GM18499 (cell line): ENCODE results near the gene MYO3B.
"Not testable (repeated sequence)": the region's sequence is repeated elsewhere in the genome, so short reads cannot be mapped to it uniquely, and the experiment has no call there.

Experiments used
- ATAC-seq: cut with Tn5 transposase; IDR thresholded peaks from one replicate; pipeline ENCODE4 v1.9.1; 2021; ENCODE audit warnings: moderate number of reproducible peaks; ENCODE audit not compliant: insufficient read depth, unreplicated experiment

MYO3B gene

DNA sequence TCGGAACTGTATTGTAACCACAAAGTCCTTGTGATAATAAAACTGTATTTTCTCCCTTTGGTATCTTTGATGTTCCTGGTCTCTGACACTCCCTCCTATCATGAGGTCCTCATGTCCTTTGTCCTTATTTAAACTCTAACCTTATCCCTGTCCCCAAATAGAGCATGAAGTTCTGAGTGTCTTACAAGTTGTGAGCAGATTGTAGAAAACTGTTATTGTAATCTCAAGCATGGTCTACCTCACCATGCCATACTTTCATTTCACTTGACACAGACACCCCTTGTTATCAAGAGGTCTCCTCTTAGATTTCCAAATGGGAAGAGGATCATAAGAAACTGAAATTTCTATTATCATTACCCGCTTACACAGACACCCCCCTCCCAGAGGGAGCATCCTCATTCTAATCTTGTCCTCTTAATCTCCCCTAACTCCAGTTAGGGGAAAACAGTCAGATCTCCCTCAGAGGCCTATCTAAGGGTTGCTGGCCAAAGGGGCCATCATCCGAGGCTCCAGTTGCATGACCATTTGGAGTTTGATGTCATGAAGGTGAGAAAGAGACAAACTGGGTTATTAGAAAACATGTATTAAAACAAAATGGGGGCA is 29.0 kb downstream of the MYO3B start:
- no peak for ATAC-seq

DNA sequence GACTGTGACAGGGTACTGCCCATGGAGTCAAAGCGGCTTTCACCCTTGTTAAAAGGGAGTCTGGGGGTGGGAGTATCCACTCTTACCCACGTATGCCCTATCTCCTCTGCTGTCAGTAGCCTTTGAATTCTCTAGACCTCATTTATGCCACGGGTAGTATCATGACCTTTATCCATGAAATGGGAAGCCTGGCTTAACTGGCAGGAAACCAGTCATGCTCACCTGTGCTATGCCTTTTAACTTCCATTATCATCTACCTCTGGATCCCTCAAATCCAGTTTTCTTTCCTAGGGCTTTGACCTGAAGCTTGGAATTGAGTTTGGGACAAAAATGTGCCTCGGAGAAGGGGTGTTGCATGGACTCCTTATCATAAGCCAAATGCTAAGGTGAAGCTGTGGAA is 30.0 kb downstream of the MYO3B start:
- ATAC-seq = no peak

DNA sequence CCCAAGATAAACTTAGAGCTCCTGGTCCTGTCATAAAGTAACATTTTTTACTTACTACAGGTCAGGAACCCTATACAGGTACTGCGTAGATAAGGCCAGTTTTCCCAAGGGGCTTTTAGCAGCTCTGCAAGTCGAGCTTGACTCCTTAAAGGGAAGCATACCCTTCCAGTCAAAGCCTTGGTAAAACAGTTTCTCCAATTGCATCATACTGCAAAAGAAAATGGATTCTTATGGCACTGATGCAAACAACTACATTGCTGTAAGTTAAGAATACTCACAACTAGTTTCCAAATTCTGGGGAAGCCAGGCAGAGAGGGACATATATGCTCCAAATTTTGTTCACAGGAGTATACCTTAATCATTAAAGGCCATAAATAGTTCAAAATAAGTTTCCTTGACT is 31.0 kb downstream of the MYO3B start:
- ATAC-seq = no peak

DNA sequence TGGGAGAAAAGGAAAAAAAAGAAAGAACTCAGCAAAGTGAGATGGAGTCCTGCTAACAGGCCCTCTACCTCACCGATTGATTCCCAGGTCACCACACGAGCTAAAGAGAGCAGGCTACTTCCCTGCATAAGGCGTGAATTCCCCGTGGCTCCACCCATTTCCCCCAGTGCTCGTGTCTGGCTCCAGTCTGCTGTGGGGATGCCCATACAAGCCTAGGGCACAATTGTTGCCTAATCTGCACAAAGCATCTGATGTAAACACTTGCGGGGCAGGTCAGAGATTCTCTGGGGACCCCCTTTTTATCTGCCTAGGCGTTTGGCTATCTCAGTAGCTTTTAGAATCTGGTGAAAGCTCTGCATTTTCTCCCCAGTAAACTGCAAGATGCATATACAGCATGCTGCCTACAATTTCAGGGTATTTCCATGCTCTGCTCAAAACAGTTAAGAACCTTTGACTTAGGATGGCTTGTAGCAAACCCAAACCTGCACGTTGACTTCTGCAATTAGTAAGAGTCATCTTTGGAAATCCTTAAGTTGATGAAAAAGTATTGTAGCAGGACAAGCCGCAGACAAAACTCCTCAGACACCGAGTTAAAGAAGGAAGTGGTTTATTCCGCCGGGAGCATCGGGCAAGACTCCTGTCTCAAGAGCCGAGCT is 34.8 kb downstream of the MYO3B start:
- ATAC-seq = no peak

GRCh38 chr2:170213281-170213625 is 35.3 kb downstream of the MYO3B start:
- not testable (repeated sequence) for ATAC-seq

DNA sequence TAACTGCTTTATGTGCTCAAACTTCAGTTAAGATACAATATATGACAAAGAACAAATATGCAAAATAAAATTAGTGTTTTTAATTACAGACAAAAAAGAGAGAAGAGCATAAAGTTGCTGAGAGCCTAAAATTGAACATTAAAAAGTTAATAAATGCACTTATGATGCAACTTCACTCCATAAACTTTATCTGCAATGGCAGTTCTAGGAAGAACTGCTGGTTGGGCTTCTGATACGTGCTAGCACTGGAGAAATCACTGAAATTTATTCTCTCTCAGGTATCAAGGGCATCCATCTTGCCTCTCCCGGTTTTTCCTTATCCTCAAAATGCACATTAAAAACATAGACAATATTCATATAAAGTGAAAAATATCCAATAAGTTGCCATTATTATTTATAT is 35.7 kb downstream of the MYO3B start:
- ATAC-seq = no peak

DNA sequence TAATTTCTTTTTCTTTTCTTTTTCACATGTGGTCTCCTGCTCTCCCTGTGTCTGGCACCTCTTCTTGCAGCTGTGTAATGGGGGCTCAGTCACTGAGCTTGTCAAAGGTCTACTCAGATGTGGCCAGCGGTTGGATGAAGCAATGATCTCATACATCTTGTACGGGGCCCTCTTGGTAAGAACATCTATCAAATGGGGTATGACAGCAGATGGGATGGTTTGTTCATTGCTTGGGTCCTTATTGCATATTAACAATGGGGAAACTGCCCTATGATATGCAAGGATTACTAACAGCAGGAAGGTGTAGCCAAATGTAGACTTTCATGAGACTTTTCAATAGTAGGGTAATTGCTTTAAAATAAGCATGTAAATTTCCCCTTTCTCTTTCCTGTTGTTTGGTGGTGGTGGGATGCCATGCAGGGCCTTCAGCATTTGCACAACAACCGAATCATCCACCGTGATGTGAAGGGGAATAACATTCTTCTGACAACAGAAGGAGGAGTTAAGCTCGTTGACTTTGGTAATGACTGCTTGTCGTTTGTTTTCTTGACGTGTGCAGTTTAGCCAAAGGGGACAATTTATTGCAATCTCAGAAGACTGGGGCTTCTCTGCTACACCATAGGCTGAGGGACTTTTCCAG is 36.5 kb downstream of the MYO3B start:
- ATAC-seq = no peak

GRCh38 chr2:170215021-170215420 is 37.1 kb downstream of the MYO3B start:
- ATAC-seq = no peak

- ATAC-seq = no peak
These were observed 38.5 kb downstream of the MYO3B start for GRCh38 chr2:170216428-170216827.

GRCh38 chr2:170216981-170217380 is 39.0 kb downstream of the MYO3B start:
- ATAC-seq = no peak

- ATAC-seq = no peak
These were observed 39.9 kb downstream of the MYO3B start for GRCh38 chr2:170217778-170218251.

- ATAC-seq = no peak
These were observed 40.5 kb downstream of the MYO3B start for GRCh38 chr2:170218456-170218855.

GRCh38 chr2:170218931-170219330 is 41.0 kb downstream of the MYO3B start:
- no peak for ATAC-seq

- ATAC-seq = no peak
These were observed 43.7 kb downstream of the MYO3B start for GRCh38 chr2:170221317-170222288.

DNA sequence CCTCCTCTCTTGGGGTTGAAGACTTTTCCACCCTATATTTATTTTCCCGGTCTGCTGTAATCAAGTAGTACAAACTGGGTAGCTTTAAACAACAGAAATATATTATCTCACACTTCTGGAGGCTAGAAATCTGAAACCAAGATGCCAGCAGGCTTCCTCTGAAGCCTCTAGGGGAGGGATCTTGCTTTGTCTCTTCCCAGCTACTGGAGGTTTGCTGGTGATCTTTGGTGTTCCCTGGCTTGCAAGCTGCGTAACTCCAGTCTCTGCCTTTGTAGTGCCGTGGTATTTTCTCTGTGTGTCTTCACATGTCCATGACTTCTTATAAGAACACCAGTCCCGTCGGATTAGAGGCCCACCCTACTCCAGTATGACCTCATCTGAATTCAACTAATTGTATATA is 44.4 kb downstream of the MYO3B start:
- ATAC-seq = no peak

GRCh38 chr2:170222842-170223241 is 44.9 kb downstream of the MYO3B start:
- ATAC-seq = no peak

DNA sequence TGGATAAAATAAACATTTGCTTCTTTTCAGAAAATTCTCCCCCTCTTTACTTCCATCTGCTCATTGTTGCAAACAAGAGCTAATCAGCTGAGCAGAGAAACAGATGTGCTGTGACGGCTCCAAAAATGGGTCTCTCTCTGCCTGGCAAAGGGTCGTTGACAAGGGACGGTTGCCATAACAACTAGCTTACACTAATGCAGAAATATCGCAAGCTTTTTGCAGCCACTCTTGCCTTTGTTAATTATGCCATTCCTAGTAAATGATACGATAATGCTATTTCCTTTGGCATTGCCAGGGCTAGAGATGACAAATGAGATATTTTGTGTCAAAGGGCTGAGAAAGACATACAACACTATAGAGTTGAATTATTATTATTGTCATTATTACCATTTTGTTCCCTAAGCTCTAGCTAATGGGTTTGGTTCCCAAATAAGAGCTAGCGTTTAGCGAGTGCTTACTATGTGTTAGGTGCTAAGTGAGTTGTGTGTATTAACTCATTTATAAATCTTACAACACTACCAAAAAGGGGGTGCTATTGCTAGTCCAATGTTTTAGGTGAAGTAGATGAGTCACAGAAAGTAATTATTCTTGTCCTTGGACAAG is 46.8 kb downstream of the MYO3B start:
- no peak for ATAC-seq

DNA sequence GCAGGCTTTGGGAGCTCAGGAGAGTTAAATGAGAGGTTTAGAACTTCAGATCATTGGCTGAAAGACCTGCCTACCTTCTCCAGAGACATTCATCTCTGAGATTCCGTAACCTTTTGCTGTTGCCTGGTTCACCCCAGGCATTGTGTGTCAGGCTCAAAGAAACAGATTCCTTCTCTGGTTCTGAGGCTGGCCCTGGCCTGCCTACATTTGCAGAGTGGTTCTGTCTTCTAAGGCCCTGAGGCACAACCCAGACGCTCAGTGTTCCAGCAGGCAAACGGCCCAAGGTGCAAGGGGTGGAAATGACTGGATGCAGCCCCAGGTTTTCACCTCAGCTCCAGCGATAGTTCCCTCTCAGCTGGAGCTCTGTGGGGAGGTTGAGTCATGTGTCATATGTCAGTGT is 48.3 kb downstream of the MYO3B start:
- no peak for ATAC-seq

GRCh38 chr2:170227507-170227947 is 49.6 kb downstream of the MYO3B start:
- ATAC-seq = no peak

- no peak for ATAC-seq
These were observed 50.0 kb downstream of the MYO3B start for GRCh38 chr2:170227951-170228350.
